ENCODE measurements around the gene ENTPD6. TPM values are rescaled to one million over a fixed set of nuclear protein-coding genes. Genes with fewer than 3 reads are reported as not detected.

ENTPD6 gene
- 66.1 and 80.9 TPM in 2 replicates for total RNA-seq (2014; rRNA removed; shearing (Covaris generic))

DNA sequence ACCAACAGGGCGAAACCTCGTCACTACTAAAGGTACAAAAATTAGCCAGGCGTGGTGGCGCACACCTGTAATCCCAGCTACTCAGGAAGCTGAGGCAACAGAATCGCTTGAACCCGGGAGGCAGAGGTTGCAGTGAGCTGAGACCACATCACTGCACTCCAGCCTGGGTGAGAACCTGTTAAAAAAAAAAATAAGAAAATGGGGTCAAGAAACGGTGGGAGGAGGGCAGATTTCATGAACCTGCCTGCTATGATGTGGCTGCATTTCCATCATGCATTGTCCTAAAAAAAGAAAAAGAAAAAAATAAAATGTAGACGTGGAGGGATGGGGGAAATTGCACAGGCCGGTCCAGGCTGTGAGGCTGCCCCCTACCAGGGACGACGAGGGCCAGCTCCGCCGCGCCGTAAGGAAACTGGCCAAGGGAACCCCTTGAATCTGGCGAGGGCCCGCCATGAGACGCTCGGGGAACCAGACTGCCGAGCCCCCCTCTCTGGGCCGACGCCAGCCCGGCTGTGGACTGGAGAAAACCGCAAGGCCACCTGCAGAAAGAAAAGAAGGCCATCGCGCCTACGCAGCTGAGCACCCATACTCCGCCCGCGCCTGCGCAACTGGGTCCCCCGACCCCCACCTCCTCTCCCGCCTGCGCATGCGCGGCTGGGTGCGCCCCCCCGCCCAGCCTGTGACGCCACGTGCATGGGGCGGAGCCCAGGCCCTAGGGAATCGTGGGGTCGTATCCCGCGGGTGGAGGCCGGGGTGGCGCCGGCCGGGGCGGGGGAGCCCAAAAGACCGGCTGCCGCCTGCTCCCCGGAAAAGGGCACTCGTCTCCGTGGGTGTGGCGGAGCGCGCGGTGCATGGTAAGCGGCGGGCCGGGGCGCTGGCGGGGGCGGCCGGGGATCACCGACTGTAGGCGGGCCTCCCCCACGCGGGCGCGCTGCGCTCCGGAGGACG, at the start of gene ENTPD6:
Gene ENTPD6, plus strand, starts transcription at position 699 of the 948 bp plus-strand sequence. CDS start 10,825 bp downstream, outside the sequence.

DNA sequence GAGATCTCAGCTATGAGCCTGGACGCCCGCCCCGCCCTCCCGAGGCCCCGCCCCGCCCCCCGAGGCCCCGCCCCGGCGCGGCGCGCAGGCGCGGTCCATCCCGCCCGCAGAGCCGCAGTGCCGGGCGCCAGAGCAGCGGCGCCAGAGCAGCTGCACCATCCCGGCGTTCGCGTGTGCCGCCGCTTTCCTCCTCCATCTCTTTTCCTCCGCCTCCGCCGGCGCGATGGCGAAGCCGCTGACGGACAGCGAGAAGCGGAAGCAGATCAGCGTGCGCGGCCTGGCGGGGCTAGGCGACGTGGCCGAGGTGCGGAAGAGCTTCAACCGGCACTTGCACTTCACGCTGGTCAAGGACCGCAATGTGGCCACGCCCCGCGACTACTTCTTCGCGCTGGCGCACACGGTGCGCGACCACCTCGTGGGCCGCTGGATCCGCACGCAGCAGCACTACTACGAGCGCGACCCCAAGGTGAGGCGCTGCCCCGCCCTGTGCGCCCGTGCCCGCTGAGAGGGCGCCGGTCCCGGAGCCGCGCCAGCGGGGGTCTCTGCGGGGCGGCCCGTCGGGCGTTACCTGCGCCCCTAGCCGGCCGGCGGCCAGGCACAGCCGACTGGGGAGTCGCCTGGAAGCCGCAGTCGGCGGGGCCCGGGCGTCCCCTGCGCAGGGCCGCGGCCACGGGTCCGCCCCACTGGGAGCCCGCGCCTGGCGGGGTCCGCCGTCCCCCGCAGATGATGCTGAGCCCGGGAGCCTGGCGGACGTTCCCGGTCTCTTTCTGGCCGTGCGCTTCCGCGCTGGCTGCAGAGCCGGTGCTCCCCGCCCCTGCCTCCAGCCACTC, 52.7 kb downstream of the ENTPD6 start, which contains the start of gene PYGB:
Gene PYGB, plus strand, starts transcription at position 130 of the 830 bp plus-strand sequence. Its CDS starts 94 bp downstream, at position 224.

Small RNAs within 50 kb of the gene (small RNA-seq; reads per million reads assigned to genes)
- gene AL035252.4 (not detected), gene AL121772.2 (not detected), gene RF00019 (not detected)

Other genes with a start within 250 kb of the ENTPD6 start
- gene CST7, start 246.4 kb upstream of the ENTPD6 start, total RNA-seq (2014; rRNA removed; shearing (Covaris generic)), result not detected in 2 replicates
- 88.8 and 92.9 TPM in 2 replicates for gene APMAP, start 203.0 kb upstream of the ENTPD6 start, total RNA-seq (2014; rRNA removed; shearing (Covaris generic))
- 2.9 and 3.3 TPM in 2 replicates for gene ACSS1, start 137.6 kb upstream of the ENTPD6 start, total RNA-seq (2014; rRNA removed; shearing (Covaris generic))
- not detected in 2 replicates for gene VSX1, start 113.6 kb upstream of the ENTPD6 start, total RNA-seq (2014; rRNA removed; shearing (Covaris generic))
- gene PYGB, start 52.4 kb downstream of the ENTPD6 start, total RNA-seq (2014; rRNA removed; shearing (Covaris generic)), result 814 and 859 TPM in 2 replicates
- gene ABHD12, start 195.1 kb downstream of the ENTPD6 start, total RNA-seq (2014; rRNA removed; shearing (Covaris generic)), result 26.2 and 34.1 TPM in 2 replicates
- 17.4 and 20.0 TPM in 2 replicates for gene GINS1, start 212.0 kb downstream of the ENTPD6 start, total RNA-seq (2014; rRNA removed; shearing (Covaris generic))